SK-N-MC (cell line): Measurements from ENCODE around the gene OR5C1.
"Not testable (repeated sequence)": the region's sequence is repeated elsewhere in the genome, so short reads cannot be mapped to it uniquely, and the experiment has no call there.

ENCODE experiments used
- DNase-seq: peaks from one replicate; pipeline ENCODE4 v3.0.0-alpha.2; 2011; ENCODE audit warnings: low read depth, low spot score
- H3K27ac ChIP-seq: fragments of 200-600 bp; sonication (generic); 2 replicates; pipeline ENCODE4 v1.5.1; 2016; ENCODE audit warnings: mixed run types
- H3K36me3 ChIP-seq: fragments of 200-600 bp; sonication (generic); 2 replicates; pipeline ENCODE4 v1.6.1; 2017; ENCODE audit warnings: antibody characterized with exemption, low read length, mixed read lengths; ENCODE audit not compliant: insufficient read depth
- H3K4me3 ChIP-seq: fragments of 200-600 bp; sonication (generic); 2 replicates; pipeline ENCODE4 v1.5.1; 2016
- H3K9ac ChIP-seq: fragments of 200-600 bp; sonication (generic); 2 replicates; pipeline ENCODE4 v1.8.0; 2017; ENCODE audit warnings: mixed run types, mixed read lengths; ENCODE audit not compliant: insufficient read length
- H3K9me3 ChIP-seq: fragments of 200-600 bp; sonication (generic); 2 replicates; pipeline ENCODE4 v1.6.1; 2017; ENCODE audit warnings: low read depth, mild to moderate bottlenecking, antibody characterized with exemption, low read length, moderate library complexity, mixed read lengths
- EZH2 ChIP-seq: fragments of 200-600 bp; sonication (generic); IDR thresholded peaks from one replicate; pipeline ENCODE4 v1.6.1; 2017; ENCODE audit warnings: antibody characterized with exemption
- FOXP2 ChIP-seq: optimal IDR thresholded peaks from 2 replicates; pipeline ENCODE3; 2011; ENCODE audit warnings: mild to moderate bottlenecking, moderate library complexity; ENCODE audit not compliant: insufficient read depth; ENCODE audit errors: extremely low read length, control extremely low read depth
- POLR2AphosphoS5 ChIP-seq: IDR thresholded peaks from 2 replicates; pipeline ENCODE4 v1.6.1; 2012; ENCODE audit warnings: mild to moderate bottlenecking, low read depth, low read length, borderline replicate concordance

OR5C1 gene

GRCh38 chr9:122807271-122807900, 18.7 kb downstream of the OR5C1 start:
- Histone ChIP-seq H3K27ac (no peak overlapping the region), H3K4me3 (no peak overlapping the region), H3K36me3 (no peaks in the 10 kb centered on the region), H3K9ac (no peak overlapping the region), H3K9me3 (no peaks in the 10 kb centered on the region)
- no peak for TF ChIP-seq EZH2
- TF ChIP-seq FOXP2, result no peak
- TF ChIP-seq POLR2AphosphoS5, result no peak
- no peak for DNase-seq

GRCh38 chr9:122808141-122808540, 19.4 kb downstream of the OR5C1 start:
- no peaks in the 10 kb centered on the region for H3K9me3 ChIP-seq
- TF ChIP-seq FOXP2, result no peak
- TF ChIP-seq EZH2, result no peak
- H3K4me3 ChIP-seq, result no peak overlapping the region
- no peak overlapping the region for H3K27ac ChIP-seq
- no peak overlapping the region for H3K9ac ChIP-seq
- no peaks in the 10 kb centered on the region for H3K36me3 ChIP-seq
- DNase-seq, result no peak

GRCh38 chr9:122809261-122809660, 20.5 kb downstream of the OR5C1 start:
- not testable (repeated sequence) for H3K9me3 ChIP-seq, H3K4me3 ChIP-seq, H3K9ac ChIP-seq, H3K27ac ChIP-seq, H3K36me3 ChIP-seq, DNase-seq

- no peak overlapping the region for H3K27ac ChIP-seq
- H3K4me3 ChIP-seq, result no peak overlapping the region
- TF ChIP-seq POLR2AphosphoS5, result no peak
- no peak for TF ChIP-seq EZH2
- no peak for TF ChIP-seq FOXP2
- DNase-seq, result peak; percentile 55
- no peaks in the 10 kb centered on the region for H3K36me3 ChIP-seq
- H3K9me3 ChIP-seq, result no peaks in the 10 kb centered on the region
- no peak overlapping the region for H3K9ac ChIP-seq
These were observed 21.7 kb downstream of the OR5C1 start for GRCh38 chr9:122810306-122810946.

- no peak overlapping the region for H3K4me3 ChIP-seq
- no peak for DNase-seq
- H3K9ac ChIP-seq, result no peak overlapping the region
- TF ChIP-seq FOXP2 (no peak), POLR2AphosphoS5 (no peak), EZH2 (no peak)
- H3K27ac ChIP-seq, result no peak overlapping the region
- H3K36me3 ChIP-seq, result no peaks in the 10 kb centered on the region; the same call in 1 of the 2 replicates
- no peaks in the 10 kb centered on the region for H3K9me3 ChIP-seq
These were observed 24.0 kb downstream of the OR5C1 start for GRCh38 chr9:122812736-122813135.

GRCh38 chr9:122814545-122814944, 25.8 kb downstream of the OR5C1 start:
- Histone ChIP-seq H3K4me3 (no peak overlapping the region), H3K9me3 (no peaks in the 10 kb centered on the region), H3K36me3 (no peaks in the 10 kb centered on the region; the same call in 1 of the 2 replicates), H3K9ac (no peak overlapping the region), H3K27ac (no peak overlapping the region)
- TF ChIP-seq EZH2 (no peak), POLR2AphosphoS5 (no peak), FOXP2 (no peak)
- no peak for DNase-seq

GRCh38 chr9:122815544-122815943, 26.8 kb downstream of the OR5C1 start:
- no peak overlapping the region for H3K9ac ChIP-seq
- H3K36me3 ChIP-seq, result peaks cover 7% of the 10 kb centered on the region
- no peak for DNase-seq
- TF ChIP-seq POLR2AphosphoS5, result no peak
- no peak for TF ChIP-seq EZH2
- no peak for TF ChIP-seq FOXP2
- no peaks in the 10 kb centered on the region for H3K9me3 ChIP-seq
- no peak overlapping the region for H3K4me3 ChIP-seq
- H3K27ac ChIP-seq, result no peak overlapping the region

- H3K9ac ChIP-seq, result no peak overlapping the region
These were observed 27.6 kb downstream of the OR5C1 start for GRCh38 chr9:122816163-122816867.

More at GRCh38 chr9:122816163-122816867, 27.6 kb downstream of the OR5C1 start:
- no peak overlapping the region for H3K4me3 ChIP-seq
- no peaks in the 10 kb centered on the region for H3K9me3 ChIP-seq
- no peak for DNase-seq
- TF ChIP-seq FOXP2 (no peak), EZH2 (no peak), POLR2AphosphoS5 (no peak)
- H3K36me3 ChIP-seq, result peaks cover 10% of the 10 kb centered on the region
- H3K27ac ChIP-seq, result no peak overlapping the region
